Measurements from ENCODE around the gene NACC1. TPM values are rescaled to one million over a fixed set of nuclear protein-coding genes. Genes with fewer than 3 reads are reported as not detected.

NACC1 gene
- total and polyA plus RNA-seq, 2 of the 13 experiments (the other 11 are each of a cell fraction or from before 2014, with no cell fraction given), result 31.8 to 42.3 TPM

DNA sequence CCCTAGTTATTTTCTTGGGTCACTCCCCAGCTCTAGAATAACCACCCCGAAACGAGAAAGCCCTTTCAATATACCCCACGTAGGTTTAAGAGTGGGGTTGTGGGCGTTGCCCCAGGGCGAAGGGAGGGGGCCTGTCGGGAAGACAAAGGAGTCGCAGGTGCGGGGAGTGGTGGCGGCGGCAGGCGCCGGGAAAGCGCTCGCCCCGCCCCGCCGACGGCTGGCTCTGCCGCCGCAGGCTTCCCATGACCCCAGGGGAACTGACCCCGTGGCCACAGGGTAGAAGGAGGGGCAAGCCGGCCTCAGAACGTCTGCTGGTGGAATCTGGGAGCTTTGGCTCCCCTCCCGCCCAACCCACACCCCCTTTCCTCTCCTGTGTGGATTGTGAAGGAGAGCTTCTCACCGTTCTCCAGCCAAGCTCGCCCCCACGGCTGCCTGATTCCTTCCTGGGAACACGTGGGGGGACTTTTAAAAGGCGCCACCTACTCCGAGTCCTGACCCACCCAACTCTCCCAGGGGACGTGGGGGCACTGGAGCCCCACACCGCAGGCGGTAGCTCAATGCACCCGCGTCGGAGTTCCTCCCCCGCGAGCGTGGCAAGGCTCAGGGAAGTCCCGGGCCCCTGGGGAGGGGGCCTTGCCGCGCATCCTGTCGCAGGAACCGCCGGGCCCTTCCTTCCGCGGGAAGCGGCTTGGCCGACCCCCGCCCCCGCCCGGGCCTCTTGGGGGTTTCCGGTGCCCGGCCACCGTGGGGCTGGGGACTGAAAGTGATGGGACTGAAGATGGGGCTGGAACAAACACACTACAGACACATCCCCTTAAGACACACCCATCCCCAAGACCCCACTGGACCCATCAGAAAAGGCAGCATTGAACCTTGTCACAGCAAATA lies 37.7 kb downstream of the NACC1 start (continued):
- TF ChIP-seq PCBP2 (optimal IDR thresholded peaks at IDR 0.05; ENCODE audit: low read depth, low read length, poor library complexity, severe bottlenecking) (no peak), ZNF180 (CRISPR knock-in tag; IDR thresholded peaks at IDR 0.05; ENCODE audit: borderline replicate concordance, low read depth) (no peak), ZNF782 (CRISPR knock-in tag; IDR thresholded peaks at IDR 0.05; ENCODE audit: borderline replicate concordance) (no peak), PHF20 (CRISPR knock-in tag; IDR thresholded peaks at IDR 0.05) (no peak; the same call in 1 of the 2 replicates), ZNF703 (CRISPR knock-in tag; IDR thresholded peaks at IDR 0.05; ENCODE audit: borderline replicate concordance) (no peak), ZNF720 (CRISPR knock-in tag; IDR thresholded peaks at IDR 0.05) (no peak), NFE2 (CRISPR knock-in tag; IDR thresholded peaks at IDR 0.05) (no peak), NFYC (CRISPR knock-in tag; IDR thresholded peaks at IDR 0.05) (no peak), ETV5 (CRISPR knock-in tag; IDR thresholded peaks at IDR 0.05; ENCODE audit: borderline replicate concordance) (peak; percentile 93), MED13 (CRISPR knock-in tag; IDR thresholded peaks at IDR 0.05) (no peak), MBNL3 (CRISPR knock-in tag; conservative IDR thresholded peaks at IDR 0.05) (no peak), RBM22 (optimal IDR thresholded peaks at IDR 0.05; ENCODE audit: low read length) (no peak), NONO (IDR thresholded peaks at IDR 0.05) (no peak), NONO (CRISPR knock-in tag; conservative IDR thresholded peaks at IDR 0.05) (peak; percentile 50; the same call in 1 of the 2 replicates), RAD21 (CRISPR knock-in tag; IDR thresholded peaks at IDR 0.05) (no peak), THAP11 (CRISPR knock-in tag; IDR thresholded peaks at IDR 0.05) (no peak), ZNF598 (CRISPR knock-in tag; IDR thresholded peaks at IDR 0.05; ENCODE audit: borderline replicate concordance) (no peak), ZNF24 (IDR thresholded peaks at IDR 0.05) (no peak)
- TF ChIP-seq, protein P1, sequence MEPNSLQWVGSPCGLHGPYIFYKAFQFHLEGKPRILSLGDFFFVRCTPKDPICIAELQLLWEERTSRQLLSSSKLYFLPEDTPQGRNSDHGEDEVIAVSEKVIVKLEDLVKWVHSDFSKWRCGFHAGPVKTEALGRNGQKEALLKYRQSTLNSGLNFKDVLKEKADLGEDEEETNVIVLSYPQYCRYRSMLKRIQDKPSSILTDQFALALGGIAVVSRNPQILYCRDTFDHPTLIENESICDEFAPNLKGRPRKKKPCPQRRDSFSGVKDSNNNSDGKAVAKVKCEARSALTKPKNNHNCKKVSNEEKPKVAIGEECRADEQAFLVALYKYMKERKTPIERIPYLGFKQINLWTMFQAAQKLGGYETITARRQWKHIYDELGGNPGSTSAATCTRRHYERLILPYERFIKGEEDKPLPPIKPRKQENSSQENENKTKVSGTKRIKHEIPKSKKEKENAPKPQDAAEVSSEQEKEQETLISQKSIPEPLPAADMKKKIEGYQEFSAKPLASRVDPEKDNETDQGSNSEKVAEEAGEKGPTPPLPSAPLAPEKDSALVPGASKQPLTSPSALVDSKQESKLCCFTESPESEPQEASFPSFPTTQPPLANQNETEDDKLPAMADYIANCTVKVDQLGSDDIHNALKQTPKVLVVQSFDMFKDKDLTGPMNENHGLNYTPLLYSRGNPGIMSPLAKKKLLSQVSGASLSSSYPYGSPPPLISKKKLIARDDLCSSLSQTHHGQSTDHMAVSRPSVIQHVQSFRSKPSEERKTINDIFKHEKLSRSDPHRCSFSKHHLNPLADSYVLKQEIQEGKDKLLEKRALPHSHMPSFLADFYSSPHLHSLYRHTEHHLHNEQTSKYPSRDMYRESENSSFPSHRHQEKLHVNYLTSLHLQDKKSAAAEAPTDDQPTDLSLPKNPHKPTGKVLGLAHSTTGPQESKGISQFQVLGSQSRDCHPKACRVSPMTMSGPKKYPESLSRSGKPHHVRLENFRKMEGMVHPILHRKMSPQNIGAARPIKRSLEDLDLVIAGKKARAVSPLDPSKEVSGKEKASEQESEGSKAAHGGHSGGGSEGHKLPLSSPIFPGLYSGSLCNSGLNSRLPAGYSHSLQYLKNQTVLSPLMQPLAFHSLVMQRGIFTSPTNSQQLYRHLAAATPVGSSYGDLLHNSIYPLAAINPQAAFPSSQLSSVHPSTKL (CRISPR knock-in tag; IDR thresholded peaks at IDR 0.05), result no peak
- TF ChIP-seq, protein P2, sequence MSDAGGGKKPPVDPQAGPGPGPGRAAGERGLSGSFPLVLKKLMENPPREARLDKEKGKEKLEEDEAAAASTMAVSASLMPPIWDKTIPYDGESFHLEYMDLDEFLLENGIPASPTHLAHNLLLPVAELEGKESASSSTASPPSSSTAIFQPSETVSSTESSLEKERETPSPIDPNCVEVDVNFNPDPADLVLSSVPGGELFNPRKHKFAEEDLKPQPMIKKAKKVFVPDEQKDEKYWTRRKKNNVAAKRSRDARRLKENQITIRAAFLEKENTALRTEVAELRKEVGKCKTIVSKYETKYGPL (CRISPR knock-in tag; IDR thresholded peaks at IDR 0.05), result no peak
- TF ChIP-seq, protein P3, sequence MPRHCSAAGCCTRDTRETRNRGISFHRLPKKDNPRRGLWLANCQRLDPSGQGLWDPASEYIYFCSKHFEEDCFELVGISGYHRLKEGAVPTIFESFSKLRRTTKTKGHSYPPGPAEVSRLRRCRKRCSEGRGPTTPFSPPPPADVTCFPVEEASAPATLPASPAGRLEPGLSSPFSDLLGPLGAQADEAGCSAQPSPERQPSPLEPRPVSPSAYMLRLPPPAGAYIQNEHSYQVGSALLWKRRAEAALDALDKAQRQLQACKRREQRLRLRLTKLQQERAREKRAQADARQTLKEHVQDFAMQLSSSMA (CRISPR knock-in tag; IDR thresholded peaks at IDR 0.05), result 0 out of 2 replicates have a peak, but pooled peaks have one; percentile 56
- TF ChIP-seq, protein P4, sequence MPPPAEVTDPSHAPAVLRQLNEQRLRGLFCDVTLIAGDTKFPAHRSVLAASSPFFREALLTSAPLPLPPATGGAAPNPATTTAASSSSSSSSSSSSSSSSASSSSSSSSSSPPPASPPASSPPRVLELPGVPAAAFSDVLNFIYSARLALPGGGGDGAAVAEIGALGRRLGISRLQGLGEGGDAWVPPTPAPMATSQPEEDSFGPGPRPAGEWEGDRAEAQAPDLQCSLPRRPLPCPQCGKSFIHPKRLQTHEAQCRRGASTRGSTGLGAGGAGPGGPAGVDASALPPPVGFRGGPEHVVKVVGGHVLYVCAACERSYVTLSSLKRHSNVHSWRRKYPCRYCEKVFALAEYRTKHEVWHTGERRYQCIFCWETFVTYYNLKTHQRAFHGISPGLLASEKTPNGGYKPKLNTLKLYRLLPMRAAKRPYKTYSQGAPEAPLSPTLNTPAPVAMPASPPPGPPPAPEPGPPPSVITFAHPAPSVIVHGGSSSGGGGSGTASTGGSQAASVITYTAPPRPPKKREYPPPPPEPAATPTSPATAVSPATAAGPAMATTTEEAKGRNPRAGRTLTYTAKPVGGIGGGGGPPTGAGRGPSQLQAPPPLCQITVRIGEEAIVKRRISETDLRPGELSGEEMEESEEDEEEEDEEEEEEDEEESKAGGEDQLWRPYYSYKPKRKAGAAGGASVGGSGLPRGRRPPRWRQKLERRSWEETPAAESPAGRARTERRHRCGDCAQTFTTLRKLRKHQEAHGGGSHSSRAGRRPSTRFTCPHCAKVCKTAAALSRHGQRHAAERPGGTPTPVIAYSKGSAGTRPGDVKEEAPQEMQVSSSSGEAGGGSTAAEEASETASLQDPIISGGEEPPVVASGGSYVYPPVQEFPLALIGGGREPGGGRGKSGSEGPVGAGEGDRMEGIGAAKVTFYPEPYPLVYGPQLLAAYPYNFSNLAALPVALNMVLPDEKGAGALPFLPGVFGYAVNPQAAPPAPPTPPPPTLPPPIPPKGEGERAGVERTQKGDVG (CRISPR knock-in tag; IDR thresholded peaks at IDR 0.05; ENCODE audit: borderline replicate concordance), result no peak

Measured in HepG2 (cell line).